T-cell (primary cell): ENCODE results near the gene HES3. TPM values are rescaled to one million over a fixed set of nuclear protein-coding genes. Genes with fewer than 3 reads are reported as not detected.
A peak's percentile ranks its signal among the peaks of the same experiment; 100 is the strongest.

ENCODE experiments used
- ATAC-seq, 4 experiments: fragments of 200-7000 bp in 3 of 4; fragments of 150-1000 bp in 1 of 4; cut with Tn5 transposase; replicated peaks in 1 of 4; 1 replicate in 3 of 4; 2 replicates in 1 of 4; pipeline ENCODE4 v1.10.0; 2021; ENCODE audit warnings: moderate library complexity in 3 of 4, mild to moderate bottlenecking in 2 of 4, moderate number of reproducible peaks in 1 of 4
- CTCF ChIA-PET, 2 donors: fragments of 300-600 bp; sonication (Branson Sonifier 250); formaldehyde crosslinking; loops; one replicate each; lab custom pipeline; 2022; ENCODE audit warnings: antibody characterized with exemption in 2 of 2; lab: Charles Lee
- POLR2A ChIA-PET, 2 donors: fragments of 300-600 bp; sonication (Branson Sonifier 250); formaldehyde crosslinking; loops; one replicate each; lab custom pipeline; 2022; ENCODE audit warnings: antibody characterized with exemption in 2 of 2; lab: Charles Lee
- DNase-seq, 35 experiments: peaks; one replicate each; pipeline versions ENCODE4 v3.0.0 to v3.0.0-alpha.2; 2013 to 2023
- H3K27ac ChIP-seq: one replicate; pipeline ENCODE4 v1.5.1; 2013; ENCODE audit warnings: low read length
- H3K27me3 ChIP-seq, 2 experiments: replicated peaks in 1 of 2; 1 replicate in 1 of 2; 2 replicates in 1 of 2; pipeline versions ENCODE4 v1.6.1 to v1.7.0; 2013; ENCODE audit warnings: low read length in 1 of 2, mixed read lengths in 1 of 2; ENCODE audit not compliant: control insufficient read depth in 2 of 2, insufficient read depth in 2 of 2; ENCODE audit errors: extremely low read depth in 1 of 2
- H3K36me3 ChIP-seq, 2 donors: 1 replicate in 1 of 2; 2 replicates in 1 of 2; pipeline versions ENCODE4 v1.6.1 to v1.7.0; 2013; ENCODE audit warnings: low read length in 1 of 2; ENCODE audit not compliant: control insufficient read depth in 2 of 2, insufficient read depth in 1 of 2; ENCODE audit errors: extremely low read depth in 1 of 2
- H3K4me1 ChIP-seq, 2 experiments: 1 replicate in 1 of 2; 2 replicates in 1 of 2; pipeline versions ENCODE4 v1.6.1 to v1.7.0; 2013; ENCODE audit warnings: low read length in 2 of 2, mixed read lengths in 1 of 2; ENCODE audit not compliant: insufficient read depth in 2 of 2, control insufficient read depth in 1 of 2; ENCODE audit errors: extremely low read depth in 1 of 2
- H3K4me3 ChIP-seq, 2 donors: 1 replicate in 1 of 2; 2 replicates in 1 of 2; pipeline versions ENCODE4 v1.5.1 to v1.7.0; 2013; ENCODE audit warnings: mild to moderate bottlenecking in 2 of 2, low read length in 1 of 2, moderate library complexity in 1 of 2; ENCODE audit not compliant: control insufficient read depth in 1 of 2; ENCODE audit errors: extremely low read depth in 1 of 2
- H3K9me3 ChIP-seq: 2 replicates; pipeline ENCODE4 v1.7.0; 2013
- H3K27ac Mint-ChIP-seq, 2 donors: one replicate each; pipeline ENCODE4 v1.8.0; 2020 to 2021; ENCODE audit warnings: mild to moderate bottlenecking in 2 of 2, mixed read lengths in 2 of 2
- H3K27me3 Mint-ChIP-seq, 2 donors: one replicate each; pipeline ENCODE4 v1.8.0; 2021 to 2022; ENCODE audit warnings: mixed read lengths in 2 of 2
- H3K36me3 Mint-ChIP-seq: one replicate; pipeline ENCODE4 v1.8.0; 2021; ENCODE audit warnings: mixed read lengths
- H3K4me1 Mint-ChIP-seq, 3 donors: one replicate each; pipeline ENCODE4 v1.8.0; 2020 to 2022; ENCODE audit warnings: mixed read lengths in 3 of 3, mild to moderate bottlenecking in 1 of 3
- H3K4me3 Mint-ChIP-seq, 3 donors: one replicate each; pipeline ENCODE4 v1.8.0; 2020 to 2022; ENCODE audit warnings: mild to moderate bottlenecking in 3 of 3, mixed read lengths in 3 of 3, moderate library complexity in 3 of 3
- H3K9me3 Mint-ChIP-seq, 3 donors: one replicate each; pipeline ENCODE4 v1.8.0; 2020 to 2022; ENCODE audit warnings: mixed read lengths in 3 of 3
- WGBS: methylation state at CpG from one replicate; pipeline ENCODE4 v1.1.5; 2013; ENCODE audit warnings: missing lambda C conversion rate; ENCODE audit not compliant: insufficient coverage; 5-methylcytosine and 5-hydroxymethylcytosine counted together
- total RNA-seq, 35 experiments: library from RNA in 6 of 35; stranded (reverse) in 6 of 35; fragments of 120-200 nt in 1 of 35; gene quantifications; one replicate each; pipeline versions ENCODE4 v1.2.1 to v1.2.4 and lab custom pipeline; 2013 to 2026

Gene HES3
- total RNA-seq, 5 donors from 2014 or later (not counting 1 experiment from before 2014, with no cell fraction given): not detected

DNA sequence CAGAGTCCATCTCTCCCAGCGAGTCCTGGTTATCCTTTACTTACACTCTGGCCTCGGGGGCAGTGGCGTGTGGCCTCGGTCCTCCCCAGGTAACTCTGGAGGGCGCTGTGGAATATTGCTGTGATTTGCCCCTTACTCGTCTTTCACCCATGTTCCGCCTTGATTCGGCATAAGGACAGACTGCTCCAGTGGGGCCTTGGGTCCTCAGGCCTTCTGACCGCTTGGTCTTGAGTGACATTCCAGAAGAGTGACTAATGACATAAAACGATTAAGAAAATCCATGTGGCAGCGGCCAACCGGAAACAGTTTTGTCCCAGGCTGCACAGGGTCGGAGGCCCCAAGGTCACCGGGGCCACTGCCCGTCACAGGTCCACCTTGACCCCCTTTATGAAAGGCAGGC is 19.3 kb upstream of the HES3 start:
- Histone ChIP-seq H3K4me1 (no peaks in the 10 kb centered on the region), H3K4me3 (no peak overlapping the region), H3K27me3 (no peaks in the 10 kb centered on the region), H3K9me3 (no peaks in the 10 kb centered on the region), H3K36me3 (peaks cover 10 to 66% of the 10 kb centered on the region in 2 donors), H3K27ac (no peak overlapping the region)
- H3K27me3 Mint-ChIP-seq: no peaks in the 10 kb centered on the region
- 97% methylated on average over 15 of the region's 15 CpGs for WGBS
- no peak for ATAC-seq
- POLR2A ChIA-PET: no interaction called here
- CTCF ChIA-PET: no interaction called here
- peaks cover 40% of the 10 kb centered on the region for H3K36me3 Mint-ChIP-seq
- no peak for DNase-seq
- no peak overlapping the region for H3K27ac Mint-ChIP-seq
- no peaks in the 10 kb centered on the region for H3K4me1 Mint-ChIP-seq
- no peak overlapping the region for H3K4me3 Mint-ChIP-seq
- no peaks in the 10 kb centered on the region for H3K9me3 Mint-ChIP-seq

GRCh38 chr1:6225651-6226050 is 18.3 kb upstream of the HES3 start:
- Mint-ChIP-seq H3K9me3 (no peaks in the 10 kb centered on the region), H3K4me3 (no peak overlapping the region), H3K36me3 (peaks cover 36% of the 10 kb centered on the region), H3K27ac (no peak overlapping the region), H3K27me3 (no peaks in the 10 kb centered on the region), H3K4me1 (no peaks in the 10 kb centered on the region)
- Histone ChIP-seq H3K27ac (no peak overlapping the region), H3K27me3 (no peaks in the 10 kb centered on the region), H3K36me3 (peaks cover 10 to 72% of the 10 kb centered on the region in 2 donors), H3K9me3 (no peaks in the 10 kb centered on the region), H3K4me3 (no peak overlapping the region), H3K4me1 (no peaks in the 10 kb centered on the region)
- ChIA-PET POLR2A (no interaction called here), CTCF (no interaction called here)
- WGBS: 97% methylated on average over 8 of the region's 8 CpGs
- ATAC-seq: no peak
- no peak for DNase-seq

DNA sequence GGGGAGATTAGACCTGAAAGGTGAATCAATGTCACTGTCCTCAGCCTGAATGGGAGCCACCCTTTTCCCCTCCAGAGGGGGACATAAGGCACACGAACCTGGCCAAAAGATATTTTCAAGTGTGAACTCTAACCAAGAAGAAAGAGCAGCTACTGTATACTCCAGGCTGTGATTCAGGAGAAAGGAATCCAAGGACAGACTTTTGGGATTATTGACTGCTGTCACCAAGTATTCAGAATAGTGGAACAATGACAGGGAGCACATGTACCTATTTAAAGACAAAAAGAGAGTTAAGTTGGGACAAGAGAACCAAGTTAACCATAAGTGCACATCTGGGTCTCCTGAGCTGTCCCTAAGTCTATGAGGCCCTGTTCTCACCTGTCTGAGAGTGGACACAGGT is 10.6 kb upstream of the HES3 start:
- ATAC-seq (no peak), DNase-seq (no peak)
- Histone ChIP-seq H3K4me1 (peaks cover 6 to 18% of the 10 kb centered on the region in 2 experiments), H3K27me3 (peaks cover 0 to 7% of the 10 kb centered on the region in 2 experiments), H3K9me3 (no peaks in the 10 kb centered on the region), H3K27ac (no peak overlapping the region), H3K36me3 (peaks cover 2 to 43% of the 10 kb centered on the region in 2 donors), H3K4me3 (no peak overlapping the region)
- ChIA-PET POLR2A (no interaction called here), CTCF (no interaction called here)
- H3K4me3 Mint-ChIP-seq: peak overlapping the region in 2 of 3 donors; percentile 34 to 84
- no peaks in the 10 kb centered on the region for H3K9me3 Mint-ChIP-seq
- peaks cover 0 to 3% of the 10 kb centered on the region in 2 donors for H3K27me3 Mint-ChIP-seq
- H3K4me1 Mint-ChIP-seq: peaks cover 10 to 24% (median 17%) of the 10 kb centered on the region in 3 donors
- H3K27ac Mint-ChIP-seq: no peak overlapping the region
- H3K36me3 Mint-ChIP-seq: peaks cover 10% of the 10 kb centered on the region
- no CpG with 5 or more reads among the region's 1 CpG for WGBS

GRCh38 chr1:6234502-6235295 is 9.3 kb upstream of the HES3 start:
- ChIA-PET POLR2A (interaction anchor here in 1 of 2 donors (0.6 kb wide), 1 partner anchor 377 kb away, joined by 5 read pairs; no protein-coding TSS in a partner anchor), CTCF (interaction anchor here (0.6 to 1.0 kb wide), 3 partner anchors 10 to 468 kb away, joined by 3 to 4 read pairs (median 3); no protein-coding TSS in a partner anchor)
- no peak for ATAC-seq
- DNase-seq: no peak
- WGBS: 83% methylated on average over 16 of the region's 20 CpGs
- Mint-ChIP-seq H3K9me3 (no peaks in the 10 kb centered on the region), H3K36me3 (peaks cover 10% of the 10 kb centered on the region), H3K27me3 (peaks cover 8 to 13% of the 10 kb centered on the region in 2 donors), H3K4me1 (peaks cover 10 to 24% (median 17%) of the 10 kb centered on the region in 3 donors), H3K4me3 (peak overlapping the region; percentile 82 to 88 (median 84)), H3K27ac (no peak overlapping the region)
- H3K9me3 ChIP-seq: no peaks in the 10 kb centered on the region
- peaks cover 6 to 18% of the 10 kb centered on the region in 2 experiments for H3K4me1 ChIP-seq
- peaks cover 2 to 32% of the 10 kb centered on the region in 2 donors for H3K36me3 ChIP-seq
- H3K27me3 ChIP-seq: peaks cover 2 to 18% of the 10 kb centered on the region in 2 experiments
- no peak overlapping the region for H3K27ac ChIP-seq
- peak overlapping the region; percentile 55 to 85 for H3K4me3 ChIP-seq

DNA sequence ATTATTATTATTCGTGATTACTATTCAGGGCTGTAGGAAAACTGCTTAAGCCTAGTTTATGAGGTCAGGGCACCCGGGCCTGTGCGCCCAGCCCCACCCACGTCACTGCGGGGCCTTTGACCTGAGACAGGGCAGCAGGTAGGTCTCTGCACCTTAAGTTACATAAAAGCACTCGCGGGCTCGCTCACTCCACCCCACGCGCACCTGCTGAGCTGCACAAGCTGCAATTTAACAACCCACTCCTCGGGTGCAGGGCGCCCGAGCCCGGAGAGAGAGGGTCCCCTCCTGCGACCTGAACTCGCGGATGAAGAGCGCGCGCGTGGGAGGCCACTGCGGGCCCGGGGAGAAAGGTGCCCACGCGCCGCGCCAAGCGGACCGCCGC is 8.7 kb upstream of the HES3 start:
- ATAC-seq: peak in 3 of 4 experiments; percentile 17 to 24 (median 23)
- under 1% methylated on average over 27 of the region's 30 CpGs for WGBS

GRCh38 chr1:6237093-6237492 is 6.9 kb upstream of the HES3 start:
- ATAC-seq: no peak
- 100% methylated on average over 1 of the region's 4 CpGs for WGBS

More for the DNA sequence above, 8.7 kb upstream of the HES3 start:
- Mint-ChIP-seq H3K27ac (peak overlapping the region; percentile 66 to 69), H3K9me3 (no peaks in the 10 kb centered on the region), H3K36me3 (peaks cover 10% of the 10 kb centered on the region), H3K4me3 (peak overlapping the region; percentile 82 to 88 (median 84)), H3K27me3 (peaks cover 12 to 19% of the 10 kb centered on the region in 2 donors), H3K4me1 (peaks cover 10 to 24% (median 17%) of the 10 kb centered on the region in 3 donors)
- Histone ChIP-seq H3K9me3 (no peaks in the 10 kb centered on the region), H3K27ac (no peak overlapping the region), H3K36me3 (peaks cover 2 to 27% of the 10 kb centered on the region in 2 donors), H3K27me3 (peaks cover 5 to 24% of the 10 kb centered on the region in 2 experiments), H3K4me3 (peak overlapping the region; percentile 55 to 85), H3K4me1 (peaks cover 6 to 18% of the 10 kb centered on the region in 2 experiments)
- DNase-seq: peak in 5 of 35 experiments; percentile 12 to 30 (median 15)
- ChIA-PET POLR2A (interaction anchor here in 1 of 2 donors (0.6 kb wide), 1 partner anchor 376 kb away, joined by 5 read pairs; no protein-coding TSS in a partner anchor), CTCF (interaction anchor here (0.6 to 1.1 kb wide), 3 partner anchors 9 to 468 kb away, joined by 3 to 4 read pairs (median 3); partner anchors contain the start of gene NOL9 (in 1 of the 2))

More at GRCh38 chr1:6237093-6237492, 6.9 kb upstream of the HES3 start:
- POLR2A ChIA-PET: interaction anchor here in 1 of 2 donors (0.6 kb wide), 1 partner anchor 1514 kb away, joined by 3 read pairs; no protein-coding TSS in a partner anchor
- no peak overlapping the region for H3K27ac Mint-ChIP-seq
- H3K4me1 Mint-ChIP-seq: peaks cover 18 to 31% (median 21%) of the 10 kb centered on the region in 3 donors
- no peak for DNase-seq
- H3K27me3 Mint-ChIP-seq: peaks cover 20 to 33% of the 10 kb centered on the region in 2 donors
- H3K27me3 ChIP-seq: peaks cover 9 to 42% of the 10 kb centered on the region in 2 experiments
- no peak overlapping the region for H3K4me3 ChIP-seq
- H3K4me3 Mint-ChIP-seq: peak overlapping the region; percentile 36 to 84 (median 55)
- no peaks in the 10 kb centered on the region for H3K9me3 Mint-ChIP-seq
- H3K4me1 ChIP-seq: peaks cover 7 to 25% of the 10 kb centered on the region in 2 experiments
- no peak overlapping the region for H3K27ac ChIP-seq
- H3K9me3 ChIP-seq: no peaks in the 10 kb centered on the region
- peaks cover 2 to 14% of the 10 kb centered on the region in 2 donors for H3K36me3 ChIP-seq
- peaks cover 7% of the 10 kb centered on the region for H3K36me3 Mint-ChIP-seq
- CTCF ChIA-PET: no interaction called here
